Measurements from ENCODE around the gene PAGR1. TPM values are rescaled to one million over a fixed set of nuclear protein-coding genes. Genes with fewer than 3 reads are reported as not detected.

PAGR1 gene
- total RNA-seq, 1 donor from 2014 or later, result 18.1 TPM

DNA sequence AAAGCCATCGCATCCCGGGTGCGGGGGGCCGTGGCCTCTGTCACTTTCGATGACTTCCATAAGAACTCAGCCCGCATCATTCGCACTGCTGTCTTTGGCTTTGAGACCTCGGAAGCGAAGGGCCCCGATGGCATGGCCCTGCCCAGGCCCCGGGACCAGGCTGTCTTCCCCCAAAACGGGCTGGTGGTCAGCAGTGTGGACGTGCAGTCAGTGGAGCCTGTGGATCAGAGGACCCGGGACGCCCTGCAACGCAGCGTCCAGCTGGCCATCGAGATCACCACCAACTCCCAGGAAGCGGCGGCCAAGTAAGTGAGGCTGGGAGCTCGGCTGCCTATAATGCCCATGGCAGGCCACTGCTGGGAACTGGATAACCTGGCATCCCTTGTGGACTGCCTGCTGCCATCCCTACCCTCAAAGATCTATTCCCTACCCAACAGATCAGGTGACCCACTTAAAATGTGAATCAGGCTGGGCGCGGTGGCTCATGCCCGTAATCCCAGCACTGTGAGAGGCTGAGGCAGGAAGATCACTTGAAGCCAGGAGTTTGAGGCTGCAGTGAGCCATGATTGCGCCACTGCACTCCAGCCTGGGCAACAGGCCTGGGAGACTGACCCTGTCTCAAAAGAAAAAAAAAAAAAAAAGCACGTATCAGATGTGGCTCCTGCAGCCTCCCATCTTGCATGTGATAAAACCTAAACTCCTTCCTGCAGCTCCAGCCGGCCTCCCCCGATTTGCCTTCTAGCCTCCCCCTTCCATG, 28.8 kb downstream of the PAGR1 start:
- intact Hi-C loops (cut with DNase I), result no loop called here
- DNase-seq (peak; percentile 73), ATAC-seq (peak; percentile 63 to 76)
- H3K9me3 ChIP-seq, result no peaks in the 10 kb centered on the region
- H3K27me3 ChIP-seq (ENCODE audit: low read depth), result no peaks in the 10 kb centered on the region
- H3K27ac ChIP-seq, result peak overlapping the region; percentile 36
- TF ChIP-seq, protein P1, sequence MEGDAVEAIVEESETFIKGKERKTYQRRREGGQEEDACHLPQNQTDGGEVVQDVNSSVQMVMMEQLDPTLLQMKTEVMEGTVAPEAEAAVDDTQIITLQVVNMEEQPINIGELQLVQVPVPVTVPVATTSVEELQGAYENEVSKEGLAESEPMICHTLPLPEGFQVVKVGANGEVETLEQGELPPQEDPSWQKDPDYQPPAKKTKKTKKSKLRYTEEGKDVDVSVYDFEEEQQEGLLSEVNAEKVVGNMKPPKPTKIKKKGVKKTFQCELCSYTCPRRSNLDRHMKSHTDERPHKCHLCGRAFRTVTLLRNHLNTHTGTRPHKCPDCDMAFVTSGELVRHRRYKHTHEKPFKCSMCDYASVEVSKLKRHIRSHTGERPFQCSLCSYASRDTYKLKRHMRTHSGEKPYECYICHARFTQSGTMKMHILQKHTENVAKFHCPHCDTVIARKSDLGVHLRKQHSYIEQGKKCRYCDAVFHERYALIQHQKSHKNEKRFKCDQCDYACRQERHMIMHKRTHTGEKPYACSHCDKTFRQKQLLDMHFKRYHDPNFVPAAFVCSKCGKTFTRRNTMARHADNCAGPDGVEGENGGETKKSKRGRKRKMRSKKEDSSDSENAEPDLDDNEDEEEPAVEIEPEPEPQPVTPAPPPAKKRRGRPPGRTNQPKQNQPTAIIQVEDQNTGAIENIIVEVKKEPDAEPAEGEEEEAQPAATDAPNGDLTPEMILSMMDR (IDR thresholded peaks at IDR 0.05), result no peak
- no peak overlapping the region for H3K4me3 ChIP-seq
- peaks cover 23% of the 10 kb centered on the region for H3K4me1 ChIP-seq
- peaks cover 86% of the 10 kb centered on the region for H3K36me3 ChIP-seq

DNA sequence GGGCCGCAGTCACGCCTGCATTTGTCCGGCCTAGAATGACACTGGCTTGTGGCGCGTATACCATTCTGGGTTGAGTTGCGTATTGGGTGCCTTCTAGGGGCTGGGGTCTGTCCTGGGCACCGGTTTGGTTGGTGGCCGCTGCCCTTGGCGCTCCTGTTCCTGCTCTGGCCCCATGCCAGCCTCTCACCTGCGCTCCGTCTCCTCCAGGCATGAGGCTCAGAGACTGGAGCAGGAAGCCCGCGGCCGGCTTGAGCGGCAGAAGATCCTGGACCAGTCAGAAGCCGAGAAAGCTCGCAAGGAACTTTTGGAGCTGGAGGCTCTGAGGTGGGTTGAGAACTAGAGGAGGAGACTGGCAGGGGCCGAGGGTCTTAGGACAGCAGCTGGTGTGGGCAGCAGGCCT, 29.7 kb downstream of the PAGR1 start:
- H3K27ac ChIP-seq, result peak overlapping the region; percentile 24
- TF ChIP-seq, protein P1 (IDR thresholded peaks at IDR 0.05), result no peak
- intact Hi-C loops (cut with DNase I), result no loop called here
- DNase-seq, result peak; percentile 69
- peak in 1 of 2 donors; percentile 27 for ATAC-seq
- H3K4me3 ChIP-seq, result no peak overlapping the region
- peaks cover 23% of the 10 kb centered on the region for H3K4me1 ChIP-seq
- peaks cover 77% of the 10 kb centered on the region for H3K36me3 ChIP-seq
- no peaks in the 10 kb centered on the region for H3K27me3 ChIP-seq (ENCODE audit: low read depth)
- no peaks in the 10 kb centered on the region for H3K9me3 ChIP-seq

- H3K4me3 ChIP-seq, result no peak overlapping the region
- peaks cover 49% of the 10 kb centered on the region for H3K36me3 ChIP-seq
- DNase-seq (peak; percentile 85), ATAC-seq (peak; percentile 73 to 86)
- no peaks in the 10 kb centered on the region for H3K27me3 ChIP-seq (ENCODE audit: low read depth)
- peaks cover 23% of the 10 kb centered on the region for H3K4me1 ChIP-seq
- intact Hi-C loops (cut with DNase I), result no loop called here
- no peaks in the 10 kb centered on the region for H3K9me3 ChIP-seq
- H3K27ac ChIP-seq, result no peak overlapping the region
- TF ChIP-seq, protein P1 (IDR thresholded peaks at IDR 0.05), result peak; percentile 94
Measured at GRCh38 chr16:29848420-29849297, 32.7 kb downstream of the PAGR1 start.

GRCh38 chr16:29849505-29849904, 33.6 kb downstream of the PAGR1 start:
- H3K27ac ChIP-seq, result peak overlapping the region; percentile 11
- peaks cover 23% of the 10 kb centered on the region for H3K4me1 ChIP-seq
- no peaks in the 10 kb centered on the region for H3K9me3 ChIP-seq
- DNase-seq (no peak), ATAC-seq (peak; percentile 36 to 49)
- peaks cover 41% of the 10 kb centered on the region for H3K36me3 ChIP-seq
- TF ChIP-seq, protein P1 (IDR thresholded peaks at IDR 0.05), result no peak
- H3K4me3 ChIP-seq, result no peak overlapping the region
- no peaks in the 10 kb centered on the region for H3K27me3 ChIP-seq (ENCODE audit: low read depth)
- intact Hi-C loops (cut with DNase I), result no loop called here

- no peaks in the 10 kb centered on the region for H3K27me3 ChIP-seq (ENCODE audit: low read depth)
- peaks cover 14% of the 10 kb centered on the region for H3K4me1 ChIP-seq
- H3K27ac ChIP-seq, result no peak overlapping the region
- intact Hi-C loops (cut with DNase I), result no loop called here
- no peak for ATAC-seq
- DNase-seq, result no peak
- peaks cover 26% of the 10 kb centered on the region for H3K36me3 ChIP-seq
- no peaks in the 10 kb centered on the region for H3K9me3 ChIP-seq
- TF ChIP-seq, protein P1 (IDR thresholded peaks at IDR 0.05), result no peak
- no peak overlapping the region for H3K4me3 ChIP-seq
Measured at GRCh38 chr16:29850998-29851397, 35.0 kb downstream of the PAGR1 start.

Data from lower lobe of right lung (tissue), 2 donors.